ENCODE measurements around the gene CYP27B1.

DNA sequence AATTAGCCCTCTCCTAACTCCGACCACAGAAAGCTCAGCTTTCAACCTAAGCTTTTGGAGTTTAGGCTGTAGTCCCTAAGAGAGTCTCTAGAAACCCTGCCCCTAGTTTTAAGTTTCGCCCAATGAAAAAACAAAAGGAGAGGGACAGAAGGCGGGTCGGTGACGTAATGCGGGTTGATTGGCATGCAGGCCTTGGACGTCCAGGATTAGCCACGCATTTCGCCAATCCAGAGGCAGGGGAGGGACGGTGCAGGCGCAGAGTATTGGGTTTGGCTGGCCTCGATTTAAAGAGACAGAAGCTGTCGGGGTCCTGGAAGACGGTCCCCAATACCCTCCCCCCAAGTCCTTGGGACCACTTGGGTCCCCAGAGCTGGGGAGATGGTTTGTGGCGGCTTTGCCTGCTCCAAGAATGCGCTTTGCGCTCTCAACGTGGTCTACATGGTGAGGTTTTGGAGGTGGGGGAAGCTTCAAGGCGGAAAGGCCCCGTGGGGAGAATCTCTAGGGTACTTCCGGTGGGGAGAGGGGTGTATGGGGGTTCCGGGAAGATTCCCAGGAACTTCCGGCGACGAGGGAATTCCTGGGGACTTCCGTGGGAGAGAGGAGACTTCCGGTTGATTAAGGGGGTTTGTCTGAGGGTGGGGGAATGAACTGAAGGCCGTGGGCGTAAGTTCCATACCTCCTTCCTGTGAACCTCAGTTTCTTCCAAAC is 21.9 kb downstream of the CYP27B1 start, which contains the start of gene TSPAN31:
- TF ChIP-seq, protein P1, sequence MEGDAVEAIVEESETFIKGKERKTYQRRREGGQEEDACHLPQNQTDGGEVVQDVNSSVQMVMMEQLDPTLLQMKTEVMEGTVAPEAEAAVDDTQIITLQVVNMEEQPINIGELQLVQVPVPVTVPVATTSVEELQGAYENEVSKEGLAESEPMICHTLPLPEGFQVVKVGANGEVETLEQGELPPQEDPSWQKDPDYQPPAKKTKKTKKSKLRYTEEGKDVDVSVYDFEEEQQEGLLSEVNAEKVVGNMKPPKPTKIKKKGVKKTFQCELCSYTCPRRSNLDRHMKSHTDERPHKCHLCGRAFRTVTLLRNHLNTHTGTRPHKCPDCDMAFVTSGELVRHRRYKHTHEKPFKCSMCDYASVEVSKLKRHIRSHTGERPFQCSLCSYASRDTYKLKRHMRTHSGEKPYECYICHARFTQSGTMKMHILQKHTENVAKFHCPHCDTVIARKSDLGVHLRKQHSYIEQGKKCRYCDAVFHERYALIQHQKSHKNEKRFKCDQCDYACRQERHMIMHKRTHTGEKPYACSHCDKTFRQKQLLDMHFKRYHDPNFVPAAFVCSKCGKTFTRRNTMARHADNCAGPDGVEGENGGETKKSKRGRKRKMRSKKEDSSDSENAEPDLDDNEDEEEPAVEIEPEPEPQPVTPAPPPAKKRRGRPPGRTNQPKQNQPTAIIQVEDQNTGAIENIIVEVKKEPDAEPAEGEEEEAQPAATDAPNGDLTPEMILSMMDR (IDR thresholded peaks at IDR 0.05), result peak in 2 of 4 experiments; percentile 36 to 41
- peak; percentile 97 for TF ChIP-seq POLR2AphosphoS5 (IDR thresholded peaks at IDR 0.05)
- peak; percentile 64 for TF ChIP-seq POLR2A (IDR thresholded peaks at IDR 0.05)
